ENCODE data around the gene OR1S1. TPM values are rescaled to one million over a fixed set of nuclear protein-coding genes. Genes with fewer than 3 reads are reported as not detected.

Gene OR1S1
- total RNA-seq, 1 donor from 2014 or later, result not detected

DNA sequence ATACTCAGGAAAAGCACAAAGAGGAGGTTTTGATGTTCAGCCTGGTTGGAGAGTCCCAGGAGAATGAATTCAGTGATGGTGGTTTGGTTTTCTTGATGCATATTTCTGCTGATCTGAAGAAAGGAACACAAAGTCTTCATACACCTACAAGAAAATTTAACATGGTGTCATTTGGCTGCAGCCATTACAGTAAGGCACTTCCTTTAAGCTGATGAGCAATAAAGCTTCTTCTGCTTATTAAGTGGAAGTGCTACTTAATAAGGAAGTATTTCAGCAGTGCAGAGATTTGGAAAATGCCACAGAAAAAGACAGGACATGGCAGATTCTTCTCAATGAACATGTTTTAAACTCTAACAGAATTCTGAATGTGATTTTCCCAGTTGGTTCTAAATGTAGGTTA, 8.5 kb upstream of the OR1S1 start, which contains the start of gene OR1S2:
Gene OR1S2 (minus strand): TSS at position 101 of the 400 bp plus-strand sequence. CDS start 0 bp downstream, at position 101.
- Mint-ChIP-seq H3K9me3 (peaks cover 2% of the 10 kb centered on the region), H3K27me3 (ENCODE audit: low read depth) (no peaks in the 10 kb centered on the region), H3K4me1 (ENCODE audit: low read depth) (no peaks in the 10 kb centered on the region), H3K27ac (no peak within 1 kb of the TSS), H3K4me3 (ENCODE audit: low read depth) (no peak within 1 kb of the TSS), H3K36me3 (ENCODE audit: low read depth) (no peaks in the 10 kb centered on the region)
- intact Hi-C loops (cut with micrococcal nuclease), result no loop called here
- no peak for DNase-seq (ENCODE audit: low spot score)

DNA sequence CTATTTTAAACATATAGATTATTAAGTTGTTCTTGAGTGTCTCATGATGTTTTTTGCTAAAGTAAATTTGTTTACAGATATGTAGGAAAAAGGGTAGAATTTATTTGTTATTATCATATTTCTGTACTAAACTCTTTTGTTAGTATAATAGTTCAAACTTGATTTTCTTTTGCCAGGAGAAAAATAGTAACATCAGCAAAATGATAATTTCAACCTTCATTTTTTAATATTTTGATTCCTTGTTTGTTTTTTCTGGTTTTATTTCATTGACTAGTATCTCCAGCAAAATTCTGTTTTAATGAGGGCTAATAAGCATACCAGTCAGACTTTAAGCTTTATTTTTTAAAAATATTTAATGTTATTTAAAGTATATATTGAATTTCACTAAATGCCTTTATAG, 4.0 kb downstream of the OR1S1 start:
- no peaks in the 10 kb centered on the region for H3K27me3 Mint-ChIP-seq (ENCODE audit: low read depth)
- no peaks in the 10 kb centered on the region for H3K9me3 Mint-ChIP-seq
- H3K4me1 Mint-ChIP-seq (ENCODE audit: low read depth), result no peaks in the 10 kb centered on the region
- intact Hi-C loops (cut with micrococcal nuclease), result no loop called here
- no peak for DNase-seq (ENCODE audit: low spot score)
- no peak overlapping the region for H3K4me3 Mint-ChIP-seq (ENCODE audit: low read depth)
- no peak overlapping the region for H3K27ac Mint-ChIP-seq
- no peaks in the 10 kb centered on the region for H3K36me3 Mint-ChIP-seq (ENCODE audit: low read depth)

DNA sequence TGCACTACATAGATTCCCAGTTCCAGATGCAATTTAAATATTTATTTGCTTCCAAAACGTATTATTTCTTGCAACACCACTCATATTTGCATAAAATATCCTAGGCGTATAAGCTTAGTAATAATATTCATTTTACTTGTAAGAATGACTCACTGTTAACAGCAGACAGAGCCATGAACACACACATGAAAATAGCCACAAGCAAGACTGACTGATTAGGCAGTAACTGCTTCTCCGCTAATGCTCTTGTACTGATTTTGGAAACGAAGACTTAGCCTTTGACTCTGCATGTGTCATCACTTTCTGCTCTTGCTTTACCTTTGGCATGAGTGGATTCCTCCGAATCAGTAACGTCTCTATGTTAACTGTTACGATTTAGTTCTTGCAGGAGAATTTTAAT, 10.2 kb downstream of the OR1S1 start:
- H3K36me3 Mint-ChIP-seq (ENCODE audit: low read depth), result no peaks in the 10 kb centered on the region
- no peak for DNase-seq (ENCODE audit: low spot score)
- intact Hi-C loops (cut with micrococcal nuclease), result no loop called here

GRCh38 chr11:58227956-58228615, 15.6 kb downstream of the OR1S1 start:
- no peaks in the 10 kb centered on the region for H3K9me3 Mint-ChIP-seq
- H3K36me3 Mint-ChIP-seq (ENCODE audit: low read depth), result no peaks in the 10 kb centered on the region
- H3K27ac Mint-ChIP-seq, result no peak overlapping the region
- H3K4me3 Mint-ChIP-seq (ENCODE audit: low read depth), result no peak overlapping the region
- no peaks in the 10 kb centered on the region for H3K4me1 Mint-ChIP-seq (ENCODE audit: low read depth)
- intact Hi-C loops (cut with micrococcal nuclease), result no loop called here
- no peak for DNase-seq (ENCODE audit: low spot score)
- no peaks in the 10 kb centered on the region for H3K27me3 Mint-ChIP-seq (ENCODE audit: low read depth)

More for the DNA sequence above, 10.2 kb downstream of the OR1S1 start:
- Mint-ChIP-seq H3K9me3 (no peaks in the 10 kb centered on the region), H3K4me1 (ENCODE audit: low read depth) (no peaks in the 10 kb centered on the region), H3K27me3 (ENCODE audit: low read depth) (no peaks in the 10 kb centered on the region), H3K27ac (no peak overlapping the region), H3K4me3 (ENCODE audit: low read depth) (no peak overlapping the region)

DNA sequence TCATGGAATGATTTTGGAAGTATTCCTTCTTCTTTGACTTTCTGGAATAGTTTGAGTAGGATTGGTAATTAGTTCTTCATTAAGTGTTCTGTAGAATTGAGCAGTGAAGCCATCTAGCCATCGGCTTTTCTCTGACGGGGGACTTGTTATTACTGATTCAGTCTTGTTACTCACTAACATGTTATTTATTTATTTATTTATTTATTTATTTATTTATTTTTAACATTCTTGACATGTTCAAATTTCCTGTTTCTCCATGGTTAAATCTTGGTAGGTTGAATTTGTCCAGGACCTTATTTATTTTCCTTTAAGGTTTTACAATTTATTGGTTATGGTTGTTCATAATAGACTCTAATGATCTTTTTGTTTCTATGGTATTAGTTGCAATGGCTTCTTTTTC, 31.4 kb downstream of the OR1S1 start:
- H3K9me3 Mint-ChIP-seq, result peaks cover 5% of the 10 kb centered on the region
- intact Hi-C loops (cut with micrococcal nuclease), result no loop called here
- no peaks in the 10 kb centered on the region for H3K36me3 Mint-ChIP-seq (ENCODE audit: low read depth)
- DNase-seq (ENCODE audit: low spot score), result no peak
- H3K4me3 Mint-ChIP-seq (ENCODE audit: low read depth), result no peak overlapping the region
- no peaks in the 10 kb centered on the region for H3K27me3 Mint-ChIP-seq (ENCODE audit: low read depth)
- H3K4me1 Mint-ChIP-seq (ENCODE audit: low read depth), result no peaks in the 10 kb centered on the region
- no peak overlapping the region for H3K27ac Mint-ChIP-seq

DNA sequence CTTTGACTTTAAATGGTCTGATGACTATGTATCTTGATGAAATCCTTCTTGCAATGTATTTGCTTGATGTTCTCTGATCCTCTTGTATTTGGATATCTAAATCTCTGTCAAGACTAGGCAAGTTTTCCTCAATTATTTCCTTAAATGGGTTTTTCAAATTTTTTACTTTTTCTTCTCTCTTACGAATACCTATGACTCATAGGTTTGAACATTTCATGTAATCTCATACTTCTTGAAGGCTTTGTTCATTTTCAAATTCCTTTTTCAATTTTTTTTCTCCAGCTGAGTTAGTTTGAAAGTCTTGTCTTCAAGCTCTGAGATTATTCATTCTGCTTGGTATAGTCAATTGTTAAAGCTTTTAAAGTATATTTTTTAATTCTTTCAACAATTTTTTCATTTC, 42.4 kb downstream of the OR1S1 start:
- H3K4me1 Mint-ChIP-seq (ENCODE audit: low read depth), result no peaks in the 10 kb centered on the region
- intact Hi-C loops (cut with micrococcal nuclease), result no loop called here
- H3K27ac Mint-ChIP-seq, result no peak overlapping the region
- no peaks in the 10 kb centered on the region for H3K27me3 Mint-ChIP-seq (ENCODE audit: low read depth)
- no peaks in the 10 kb centered on the region for H3K9me3 Mint-ChIP-seq
- no peak overlapping the region for H3K4me3 Mint-ChIP-seq (ENCODE audit: low read depth)
- H3K36me3 Mint-ChIP-seq (ENCODE audit: low read depth), result no peaks in the 10 kb centered on the region
- no peak for DNase-seq (ENCODE audit: low spot score)

- no peak overlapping the region for H3K4me3 Mint-ChIP-seq (ENCODE audit: low read depth)
- no peaks in the 10 kb centered on the region for H3K27me3 Mint-ChIP-seq (ENCODE audit: low read depth)
- no peak overlapping the region for H3K27ac Mint-ChIP-seq
- no peaks in the 10 kb centered on the region for H3K4me1 Mint-ChIP-seq (ENCODE audit: low read depth)
- intact Hi-C loops (cut with micrococcal nuclease), result no loop called here
- H3K36me3 Mint-ChIP-seq (ENCODE audit: low read depth), result no peaks in the 10 kb centered on the region
- H3K9me3 Mint-ChIP-seq, result no peaks in the 10 kb centered on the region
- DNase-seq (ENCODE audit: low spot score), result no peak
These were observed 47.5 kb downstream of the OR1S1 start for GRCh38 chr11:58259983-58260382.

Other genes with a start within 250 kb of the OR1S1 start
- not detected in 2 replicates for gene OR9Q1, start 188.8 kb upstream of the OR1S1 start, total RNA-seq
- gene OR6Q1, start 181.8 kb upstream of the OR1S1 start, total RNA-seq, result not detected in 2 replicates
- not detected in 2 replicates for gene OR9I1, start 87.2 kb upstream of the OR1S1 start, total RNA-seq
- gene OR9Q2, start 23.6 kb upstream of the OR1S1 start, total RNA-seq, result not detected in 2 replicates
- not detected in 2 replicates for gene OR1S2, start 8.6 kb upstream of the OR1S1 start, total RNA-seq
- gene OR10Q1, start 16.2 kb downstream of the OR1S1 start, total RNA-seq, result not detected in 2 replicates
- not detected in 2 replicates for gene OR10W1, start 55.5 kb downstream of the OR1S1 start, total RNA-seq
- not detected in 2 replicates for gene OR5B17, start 146.3 kb downstream of the OR1S1 start, total RNA-seq
- gene OR5B3, start 194.2 kb downstream of the OR1S1 start, total RNA-seq, result not detected in 2 replicates
- gene OR5B2, start 215.4 kb downstream of the OR1S1 start, total RNA-seq, result not detected in 2 replicates
- gene OR5B12, start 229.5 kb downstream of the OR1S1 start, total RNA-seq, result not detected in 2 replicates